Liver (tissue), 9 donors: ENCODE results near the gene PAK1. TPM values are rescaled to one million over a fixed set of nuclear protein-coding genes. Genes with fewer than 3 reads are reported as not detected.

Experiments
- DNase-seq: peaks from one replicate; pipeline ENCODE4 v3.0.0-alpha.2; 2017; ENCODE audit warnings: low spot score
- H3K27ac ChIP-seq, 2 donors: one replicate each; pipeline ENCODE4 v1.7.0; 2013; ENCODE audit warnings: inconsistent platforms in 2 of 2, low read length in 2 of 2, control low read depth in 1 of 2, low read depth in 1 of 2, mild to moderate bottlenecking in 1 of 2
- H3K27me3 ChIP-seq, 4 donors: one replicate each; pipeline versions ENCODE4 v1.6.1 to v1.7.0; 2013; ENCODE audit warnings: low read length in 3 of 4, inconsistent platforms in 1 of 4, mild to moderate bottlenecking in 1 of 4, moderate library complexity in 1 of 4; ENCODE audit not compliant: control insufficient read depth in 4 of 4, insufficient read depth in 4 of 4
- H3K36me3 ChIP-seq, 4 donors: one replicate each; pipeline versions ENCODE4 v1.6.1 to v1.7.0; 2013; ENCODE audit warnings: low read length in 3 of 4, mild to moderate bottlenecking in 3 of 4, low read depth in 1 of 4, moderate library complexity in 1 of 4; ENCODE audit not compliant: control insufficient read depth in 4 of 4, insufficient read depth in 3 of 4
- H3K4me1 ChIP-seq, 4 donors: one replicate each; pipeline versions ENCODE4 v1.6.1 to v1.7.0; 2013; ENCODE audit warnings: low read length in 3 of 4, mild to moderate bottlenecking in 3 of 4, moderate library complexity in 1 of 4; ENCODE audit not compliant: control insufficient read depth in 4 of 4, insufficient read depth in 4 of 4
- H3K4me3 ChIP-seq, 3 donors: one replicate each; pipeline versions ENCODE4 v1.6.1 to v1.7.0; 2013; ENCODE audit warnings: low read length in 3 of 3, control low read depth in 1 of 3, low read depth in 1 of 3, mild to moderate bottlenecking in 1 of 3
- H3K9ac ChIP-seq, 2 donors: one replicate each; pipeline ENCODE4 v1.7.0; 2013; ENCODE audit warnings: low read length in 2 of 2, mild to moderate bottlenecking in 2 of 2, moderate library complexity in 2 of 2, control low read depth in 1 of 2, low read depth in 1 of 2
- H3K9me3 ChIP-seq, 4 donors: one replicate each; pipeline versions ENCODE4 v1.6.1 to v1.7.0; 2013; ENCODE audit warnings: low read length in 3 of 4; ENCODE audit not compliant: control insufficient read depth in 4 of 4
- CTCF ChIP-seq: fragments of 150-350 bp; IDR thresholded peaks from 2 replicates; pipeline ENCODE4 v1.5.1; 2017; ENCODE audit warnings: improper control_type of control experiment, low read depth, low read length; ENCODE audit not compliant: missing input control
- EGR1 ChIP-seq, 2 donors: IDR thresholded peaks; 2 replicates each; pipeline ENCODE4 v1.6.1; 2016 to 2018; ENCODE audit warnings: antibody characterized with exemption in 2 of 2, low read depth in 2 of 2
- FOXA1 ChIP-seq: IDR thresholded peaks from 2 replicates; pipeline ENCODE4 v1.6.1; 2016; ENCODE audit warnings: antibody characterized with exemption
- FOXA2 ChIP-seq: IDR thresholded peaks from 2 replicates; pipeline ENCODE4 v1.6.1; 2016; ENCODE audit warnings: antibody characterized with exemption
- GABPA ChIP-seq, 2 donors: IDR thresholded peaks in 1 of 2; conservative IDR thresholded peaks in 1 of 2; 2 replicates each; pipeline ENCODE4 v1.6.1; 2016; ENCODE audit warnings: antibody characterized with exemption in 2 of 2, mild to moderate bottlenecking in 1 of 2, moderate library complexity in 1 of 2
- HNF4A ChIP-seq, 2 donors: conservative IDR thresholded peaks; 2 replicates each; pipeline ENCODE4 v1.6.1; 2016; ENCODE audit warnings: antibody characterized with exemption in 2 of 2, mild to moderate bottlenecking in 2 of 2
- HNF4G ChIP-seq: IDR thresholded peaks from 2 replicates; pipeline ENCODE4 v1.6.1; 2016; ENCODE audit warnings: antibody characterized with exemption
- JUND ChIP-seq, 2 donors: IDR thresholded peaks; 2 replicates each; pipeline ENCODE4 v1.6.1; 2016; ENCODE audit warnings: antibody characterized with exemption in 2 of 2
- NR2F2 ChIP-seq: IDR thresholded peaks from 2 replicates; pipeline ENCODE4 v1.6.1; 2016; ENCODE audit warnings: antibody characterized with exemption
- RAD21 ChIP-seq, 2 donors: IDR thresholded peaks; 2 replicates each; pipeline ENCODE4 v1.6.1; 2016; ENCODE audit warnings: antibody characterized with exemption in 2 of 2, mild to moderate bottlenecking in 2 of 2
- REST ChIP-seq: IDR thresholded peaks from 2 replicates; pipeline ENCODE4 v1.6.1; 2016; ENCODE audit warnings: antibody characterized with exemption, mild to moderate bottlenecking
- RXRA ChIP-seq, 2 donors: IDR thresholded peaks; 2 replicates each; pipeline ENCODE4 v1.6.1; 2017 to 2018; ENCODE audit warnings: antibody characterized with exemption in 2 of 2, mild to moderate bottlenecking in 1 of 2
- SP1 ChIP-seq: IDR thresholded peaks from 2 replicates; pipeline ENCODE4 v1.6.1; 2018; ENCODE audit warnings: antibody characterized with exemption, mild to moderate bottlenecking
- TAF1 ChIP-seq: conservative IDR thresholded peaks from 2 replicates; pipeline ENCODE4 v1.6.1; 2016; ENCODE audit warnings: antibody characterized with exemption, mild to moderate bottlenecking
- YY1 ChIP-seq: IDR thresholded peaks from 2 replicates; pipeline ENCODE4 v1.6.1; 2016; ENCODE audit warnings: antibody characterized with exemption, mild to moderate bottlenecking
- ZBTB33 ChIP-seq: IDR thresholded peaks from 2 replicates; pipeline ENCODE4 v1.6.1; 2016; ENCODE audit warnings: antibody characterized with exemption
- WGBS: extraction: QIAGEN DNeasy Blood & Tissue Kit; methylation state at CpG from one replicate; pipeline ENCODE4 v1.1.7; 2013; 5-methylcytosine and 5-hydroxymethylcytosine counted together
- polyA plus RNA-seq, 2 donors: library from polyadenylated mRNA; stranded (reverse) in 1 of 2; unstranded in 1 of 2; fragments of 200-250 nt in 1 of 2; fragments of >200 nt in 1 of 2; fragmentation: Nextera tagmentation in 1 of 2; extraction: Ambion mirVana in 1 of 2; gene quantifications; one replicate each; pipeline versions ENCODE4 v1.2.1 to v1.2.3, GENCODE V29; 2013 to 2015
- total RNA-seq, 2 donors: library from RNA; depleted of rRNA; stranded (reverse); fragments of >200 nt; gene quantifications; one replicate each; pipeline ENCODE4 v1.2.3, GENCODE V29; 2014
- TF ChIP-seq, protein P1 (sequence below): IDR thresholded peaks from 2 replicates; pipeline ENCODE4 v1.6.1; 2016; ENCODE audit warnings: antibody characterized with exemption
- TF ChIP-seq, protein P2 (sequence below): IDR thresholded peaks from 2 replicates; pipeline ENCODE4 v1.6.1; 2016; ENCODE audit warnings: antibody characterized with exemption
- donor health status: healthy.
- donor health status: healthy.
- donor health status: healthy.
- donor health status: healthy.
- donor health status: healthy.

Gene PAK1
- total and polyA plus RNA-seq, 4 donors = 3.6 to 24.9 (median 7.4) TPM

DNA sequence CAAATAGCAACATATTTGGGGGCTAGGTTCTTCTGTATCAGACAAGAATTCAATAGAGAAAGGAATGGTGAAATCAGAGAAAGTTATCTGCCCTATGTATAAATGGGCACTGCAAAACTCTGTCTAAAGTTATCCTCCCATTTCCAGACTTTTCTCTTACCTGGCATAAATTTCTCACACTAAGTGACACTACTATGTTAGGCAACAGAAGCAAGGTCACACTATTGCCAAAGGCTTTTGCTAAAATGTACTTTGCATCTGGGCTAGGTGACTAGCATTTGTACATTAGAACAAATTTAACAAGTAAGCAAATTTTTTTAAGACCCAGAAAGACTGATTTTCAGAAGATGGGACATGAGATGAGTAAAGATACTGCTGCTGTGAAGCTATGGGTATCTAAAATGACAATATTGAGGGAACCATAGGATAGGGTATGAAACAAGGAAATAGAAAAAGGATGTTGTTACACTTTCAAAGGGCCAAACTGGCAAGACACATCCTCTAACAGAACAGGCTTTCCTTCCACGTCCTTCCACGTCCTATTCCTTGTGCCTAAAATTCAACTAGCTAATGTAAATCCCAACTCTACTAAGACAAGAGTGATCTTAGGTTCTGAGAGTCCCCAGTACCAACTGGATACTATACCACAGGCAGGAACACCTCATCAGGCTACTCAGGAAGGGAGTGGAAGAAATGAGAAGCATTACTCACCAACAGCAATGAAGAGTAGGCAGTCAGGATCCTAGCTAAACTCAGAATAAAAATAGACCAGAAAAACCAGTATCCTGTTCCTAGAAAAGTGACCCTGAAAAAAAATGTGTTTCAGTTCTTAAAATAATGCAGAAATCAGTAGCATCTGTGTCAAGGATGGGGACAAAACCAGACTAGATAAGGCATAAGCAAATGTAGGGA is 195.0 kb downstream of the PAK1 start:
- Histone ChIP-seq H3K36me3 (no peaks in the 10 kb centered on the region), H3K4me3 (no peak overlapping the region), H3K27ac (peak overlapping the region; percentile 77 to 85), H3K9ac (peak overlapping the region in 1 of 2 donors; percentile 39), H3K9me3 (no peaks in the 10 kb centered on the region), H3K27me3 (no peaks in the 10 kb centered on the region), H3K4me1 (peaks cover 0 to 15% (median 7%) of the 10 kb centered on the region in 4 donors)
- 26% methylated on average over 2 of the region's 2 CpGs for WGBS
- TF ChIP-seq JUND (IDR thresholded peaks at IDR 0.05) (peak in 1 of 2 donors; percentile 81), FOXA1 (no peak), ZBTB33 (peak; percentile 75), TAF1 (no peak), GABPA (IDR thresholded peaks at IDR 0.05 in 1 of 2, conservative IDR thresholded peaks at IDR 0.05 in 1 of 2) (no peak), FOXA2 (peak; percentile 52), REST (peak; percentile 74), SP1 (peak; percentile 79), EGR1 (IDR thresholded peaks at IDR 0.05; ENCODE audit: low read depth in 2 of 2) (peak in 1 of 2 donors; percentile 48), RXRA (IDR thresholded peaks at IDR 0.05) (peak; percentile 70 to 86), YY1 (peak; percentile 92), CTCF (no peak), HNF4A (conservative IDR thresholded peaks at IDR 0.05) (peak; percentile 94 to 95), RAD21 (IDR thresholded peaks at IDR 0.05) (peak; percentile 54 to 58), HNF4G (peak; percentile 73), NR2F2 (peak; percentile 17)
- TF ChIP-seq, protein P1, sequence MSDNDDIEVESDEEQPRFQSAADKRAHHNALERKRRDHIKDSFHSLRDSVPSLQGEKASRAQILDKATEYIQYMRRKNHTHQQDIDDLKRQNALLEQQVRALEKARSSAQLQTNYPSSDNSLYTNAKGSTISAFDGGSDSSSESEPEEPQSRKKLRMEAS = peak; percentile 61
- TF ChIP-seq, protein P2, sequence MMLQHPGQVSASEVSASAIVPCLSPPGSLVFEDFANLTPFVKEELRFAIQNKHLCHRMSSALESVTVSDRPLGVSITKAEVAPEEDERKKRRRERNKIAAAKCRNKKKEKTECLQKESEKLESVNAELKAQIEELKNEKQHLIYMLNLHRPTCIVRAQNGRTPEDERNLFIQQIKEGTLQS = peak; percentile 33
- no peak for DNase-seq
